Panc1 (cell line): ENCODE measurements around the gene BACH2.

Experiments used
- CTCF ChIP-seq: fragments of 450-650 bp; IDR thresholded peaks from 2 replicates; pipeline ENCODE4 v1.5.1; 2017; ENCODE audit warnings: mild to moderate bottlenecking
- POLR2AphosphoS5 ChIP-seq: IDR thresholded peaks from 2 replicates; pipeline ENCODE4 v1.6.1; 2012; ENCODE audit warnings: mild to moderate bottlenecking, low read depth, low read length, moderate library complexity

- 0 out of 2 replicates have a peak, but pooled peaks have one; percentile 4 for TF ChIP-seq CTCF
- no peak for TF ChIP-seq POLR2AphosphoS5
Observed at GRCh38 chr6:90296341-90297114, at the start of gene BACH2.
